ENCODE results near the gene PRDX3. TPM values are rescaled to one million over a fixed set of nuclear protein-coding genes. Genes with fewer than 3 reads are reported as not detected.

PRDX3 gene
- total and polyA plus RNA-seq, 2 of the 4 experiments (the other 2 are of a cell fraction), result 169 to 187 TPM

DNA sequence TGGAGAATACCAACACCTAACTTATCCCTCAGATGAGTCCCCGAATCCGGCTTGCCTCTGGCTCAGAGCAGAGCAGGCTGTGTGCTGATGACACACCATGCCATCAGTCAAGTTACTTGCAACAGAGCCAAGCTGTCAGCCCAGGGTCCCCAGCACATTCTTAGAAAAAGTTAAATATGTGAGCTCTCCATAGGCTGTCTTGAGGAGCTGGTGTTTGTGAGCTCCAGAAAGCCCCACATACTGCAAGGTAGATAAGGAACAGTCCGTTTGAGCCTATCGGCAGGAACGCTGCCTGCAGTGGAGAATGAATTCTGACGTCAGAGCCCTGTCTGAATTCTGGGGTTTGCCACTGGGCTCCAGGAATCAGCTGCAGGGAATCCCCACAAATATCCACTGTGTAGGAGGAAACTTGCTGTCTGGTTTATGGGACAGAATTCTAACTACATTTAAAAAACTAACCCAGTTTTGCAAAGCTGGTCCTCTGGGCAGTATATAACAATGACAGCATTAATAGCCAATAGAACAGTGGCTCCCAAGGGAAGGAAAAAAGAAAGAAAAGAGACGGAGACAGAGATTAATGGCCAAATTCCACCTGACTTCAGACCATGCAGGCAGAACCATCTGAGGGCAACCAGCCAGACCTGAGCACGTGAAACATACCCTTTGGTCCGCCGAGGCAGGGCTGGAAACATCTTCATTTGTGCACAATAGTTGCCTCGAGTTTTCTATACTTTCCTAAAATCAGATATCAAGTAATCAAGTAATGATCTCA is 16.7 kb downstream of the PRDX3 start:
- H3K36me3 ChIP-seq (ENCODE audit: control insufficient read depth, insufficient read depth, low read length), result peaks cover 6% of the 10 kb centered on the region
- 0 out of 2 replicates have a peak, but pooled peaks cover 5% of the 10 kb centered on the region for H3K9me1 ChIP-seq (ENCODE audit: insufficient read depth, low read length)
- peaks cover 0 to 18% of the 10 kb centered on the region in 2 experiments; a peak in 3 of 4 replicates for H3K79me1 ChIP-seq (ENCODE audit: low read depth in 1 of 2, low read length in 2 of 2)
- no peak overlapping the region for H2BK120ac ChIP-seq (ENCODE audit: low read depth, low read length)
- peak overlapping the region; percentile 29 for H2AK9ac ChIP-seq (replicated peaks; ENCODE audit: low read depth, low read length, poor library complexity)
- no peak overlapping the region for H4K5ac ChIP-seq (ENCODE audit: low read depth, low read length)
- peaks cover 7% of the 10 kb centered on the region for H3K4me1 ChIP-seq (ENCODE audit: control insufficient read depth, insufficient read depth, low read length)
- no peak overlapping the region; the same call in 1 of the 2 replicates for H3K14ac ChIP-seq (replicated peaks; ENCODE audit: low read depth, low read length)
- intact Hi-C loops (cut with micrococcal nuclease), result no loop called here
- ChIA-PET POLR2A (ENCODE audit: unreplicated experiment) (no interaction called here), CTCF (interaction anchor here (0.6 kb wide), 1 partner anchor 91 kb away, joined by 3 read pairs; no protein-coding TSS in a partner anchor)
- H3K4ac ChIP-seq (ENCODE audit: low read depth, low read length), result no peak overlapping the region
- 0 out of 2 replicates have a peak overlapping the region, but pooled peaks have one; percentile 23 for H3K23ac ChIP-seq (ENCODE audit: low read depth, low read length)
- H2BK15ac ChIP-seq (ENCODE audit: low read depth, low read length), result no peak overlapping the region
- H3K27me3 ChIP-seq (ENCODE audit: control insufficient read depth, insufficient read depth, low read length), result no peaks in the 10 kb centered on the region
- ATAC-seq (ENCODE audit: low read depth) (peak; percentile 43), DNase-seq (peak; percentile 76)
- H3K4me3 ChIP-seq (ENCODE audit: insufficient read depth, low read depth, low read length), result no peak overlapping the region
- H3K4me2 ChIP-seq (ENCODE audit: low read depth, low read length), result no peak overlapping the region
- H3K56ac ChIP-seq (ENCODE audit: extremely low read depth, insufficient read depth, low read length), result no peak overlapping the region
- dilution Hi-C loops (cut with HindIII; ENCODE audit: low sequenced_read_pairs, unreplicated experiment), result no loop called here
- H4K8ac ChIP-seq (ENCODE audit: low read depth in 2 of 2, low read length in 2 of 2), result no peak overlapping the region
- no peaks in the 10 kb centered on the region for H4K20me1 ChIP-seq (ENCODE audit: insufficient read depth, low read length)
- H3K9ac ChIP-seq (ENCODE audit: low read depth, low read length), result no peak overlapping the region
- no peak overlapping the region for H3K27ac ChIP-seq (ENCODE audit: insufficient read depth, low read length)
- 56% methylated on average over 6 of the region's 11 CpGs; no CpG with 5 or more reads in 1 of the 2 experiments for WGBS, 2 experiments (ENCODE audit: extremely low coverage in 2 of 2, insufficient read length in 1 of 2)
- no peak overlapping the region for H4K91ac ChIP-seq (ENCODE audit: insufficient read depth, low read depth, low read length)
- H2BK5ac ChIP-seq (ENCODE audit: low read depth, low read length, poor library complexity, severe bottlenecking), result no peak overlapping the region
- no peaks in the 10 kb centered on the region for H3K9me3 ChIP-seq (ENCODE audit: control insufficient read depth, insufficient read depth, low read length)
- H2AK5ac ChIP-seq (ENCODE audit: low read depth, low read length), result no peak overlapping the region
- no peak overlapping the region for H2AFZ ChIP-seq (replicated peaks; ENCODE audit: low read length, poor library complexity)
- in situ Hi-C loops (cut with MboI; ENCODE audit: low sequenced_read_pairs), result no loop called here
- no peak overlapping the region for H2BK20ac ChIP-seq (ENCODE audit: low read depth, low read length)
- BruUV-seq (replicated peaks), result no TSS peak
- H3K18ac ChIP-seq (ENCODE audit: low read depth, low read length), result no peak overlapping the region
- TF ChIP-seq CTCF (conservative IDR thresholded peaks at IDR 0.05; ENCODE audit: low read depth, low read length), result 0 out of 2 replicates have a peak, but pooled peaks have one; percentile 28
- no peak for TF ChIP-seq RAD21 (IDR thresholded peaks at IDR 0.05; ENCODE audit: low read length)
- peak; percentile 81 for TF ChIP-seq CEBPB (IDR thresholded peaks at IDR 0.05; ENCODE audit: low read depth, low read length)
- no peak for TF ChIP-seq RFX5 (IDR thresholded peaks at IDR 0.05; ENCODE audit: low read depth, low read length)
- no peak for TF ChIP-seq BHLHE40 (IDR thresholded peaks at IDR 0.05; ENCODE audit: low read depth, low read length)
- TF ChIP-seq POLR2A (IDR thresholded peaks at IDR 0.05; ENCODE audit: low read depth, low read length), result no peak
- TF ChIP-seq MXI1 (IDR thresholded peaks at IDR 0.05; ENCODE audit: borderline replicate concordance, low read depth, low read length), result no peak
- TF ChIP-seq, protein P1, sequence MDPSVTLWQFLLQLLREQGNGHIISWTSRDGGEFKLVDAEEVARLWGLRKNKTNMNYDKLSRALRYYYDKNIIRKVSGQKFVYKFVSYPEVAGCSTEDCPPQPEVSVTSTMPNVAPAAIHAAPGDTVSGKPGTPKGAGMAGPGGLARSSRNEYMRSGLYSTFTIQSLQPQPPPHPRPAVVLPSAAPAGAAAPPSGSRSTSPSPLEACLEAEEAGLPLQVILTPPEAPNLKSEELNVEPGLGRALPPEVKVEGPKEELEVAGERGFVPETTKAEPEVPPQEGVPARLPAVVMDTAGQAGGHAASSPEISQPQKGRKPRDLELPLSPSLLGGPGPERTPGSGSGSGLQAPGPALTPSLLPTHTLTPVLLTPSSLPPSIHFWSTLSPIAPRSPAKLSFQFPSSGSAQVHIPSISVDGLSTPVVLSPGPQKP (IDR thresholded peaks at IDR 0.05; ENCODE audit: borderline replicate concordance, low read depth, low read length), result no peak
- TF ChIP-seq MAFK (IDR thresholded peaks at IDR 0.05; ENCODE audit: low read depth, low read length), result no peak
- TF ChIP-seq, protein P2, sequence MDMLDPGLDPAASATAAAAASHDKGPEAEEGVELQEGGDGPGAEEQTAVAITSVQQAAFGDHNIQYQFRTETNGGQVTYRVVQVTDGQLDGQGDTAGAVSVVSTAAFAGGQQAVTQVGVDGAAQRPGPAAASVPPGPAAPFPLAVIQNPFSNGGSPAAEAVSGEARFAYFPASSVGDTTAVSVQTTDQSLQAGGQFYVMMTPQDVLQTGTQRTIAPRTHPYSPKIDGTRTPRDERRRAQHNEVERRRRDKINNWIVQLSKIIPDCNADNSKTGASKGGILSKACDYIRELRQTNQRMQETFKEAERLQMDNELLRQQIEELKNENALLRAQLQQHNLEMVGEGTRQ (IDR thresholded peaks at IDR 0.05; ENCODE audit: low read depth, low read length), result no peak
- TF ChIP-seq SMC3 (IDR thresholded peaks at IDR 0.05; ENCODE audit: low read depth, low read length), result no peak
- no peak for TF ChIP-seq CHD1 (IDR thresholded peaks at IDR 0.05; ENCODE audit: low read depth, low read length)
- peak; percentile 41; the same call in 1 of the 2 replicates for TF ChIP-seq FOS (IDR thresholded peaks at IDR 0.05; ENCODE audit: low read depth, low read length)
- TF ChIP-seq MAZ (IDR thresholded peaks at IDR 0.05; ENCODE audit: borderline replicate concordance, low read depth, low read length), result no peak
- TF ChIP-seq RCOR1 (IDR thresholded peaks at IDR 0.05; ENCODE audit: insufficient replicate concordance, low read length), result no peak
